Stimulated activated naive CD4-positive, alpha-beta T cell (primary cell): ENCODE data around the gene ADAMTS10.
"Not testable (repeated sequence)": the region's sequence is repeated elsewhere in the genome, so short reads cannot be mapped to it uniquely, and the experiment has no call there.

Source experiments
- DNase-seq, 6 experiments: peaks; one replicate each; lab custom pipeline; 2025; lab: John Stamatoyannopoulos, UW

ADAMTS10 gene

GRCh38 chr19:8626842-8627241 lies 16.3 kb upstream of the ADAMTS10 start:
- no peak for DNase-seq

- not testable (repeated sequence) for DNase-seq
Observed at GRCh38 chr19:8622886-8623285, 12.4 kb upstream of the ADAMTS10 start.

- no peak for DNase-seq
Observed at GRCh38 chr19:8618751-8619150, 8.2 kb upstream of the ADAMTS10 start.

GRCh38 chr19:8617984-8618383 lies 7.5 kb upstream of the ADAMTS10 start:
- DNase-seq: no peak

GRCh38 chr19:8617325-8617724 lies 6.8 kb upstream of the ADAMTS10 start:
- DNase-seq: not testable (repeated sequence)

- DNase-seq: no peak
Observed at GRCh38 chr19:8616861-8617260, 6.3 kb upstream of the ADAMTS10 start.

- peak; percentile 25 to 67 (median 50) for DNase-seq
Observed at GRCh38 chr19:8615813-8616596, 5.5 kb upstream of the ADAMTS10 start.

- no peak for DNase-seq
Observed at GRCh38 chr19:8615024-8615423, 4.5 kb upstream of the ADAMTS10 start.

GRCh38 chr19:8614455-8614854 lies 3.9 kb upstream of the ADAMTS10 start:
- no peak for DNase-seq

- DNase-seq: no peak
Observed at GRCh38 chr19:8612807-8613171, 2.3 kb upstream of the ADAMTS10 start.

GRCh38 chr19:8611877-8612806 lies 1.6 kb upstream of the ADAMTS10 start:
- no peak for DNase-seq

- no peak for DNase-seq
Observed at GRCh38 chr19:8611391-8611876, 919 bp upstream of the ADAMTS10 start.

GRCh38 chr19:8610936-8611300 lies 403 bp upstream of the ADAMTS10 start:
- DNase-seq: no peak

- peak in 1 of 6 experiments; percentile 32 for DNase-seq
Observed at GRCh38 chr19:8609279-8610040, 1.1 kb downstream of the ADAMTS10 start.

- DNase-seq: no peak
Observed at GRCh38 chr19:8608941-8609278, 1.6 kb downstream of the ADAMTS10 start.

GRCh38 chr19:8607386-8607785 lies 3.1 kb downstream of the ADAMTS10 start:
- DNase-seq: no peak

- no peak for DNase-seq
Observed at GRCh38 chr19:8605514-8605913, 5.0 kb downstream of the ADAMTS10 start.

GRCh38 chr19:8601796-8602195 lies 8.7 kb downstream of the ADAMTS10 start:
- DNase-seq: no peak

GRCh38 chr19:8600816-8601215 lies 9.7 kb downstream of the ADAMTS10 start:
- no peak for DNase-seq

- no peak for DNase-seq
Observed at GRCh38 chr19:8600064-8600463, 10.5 kb downstream of the ADAMTS10 start.

- DNase-seq: no peak
Observed at GRCh38 chr19:8596168-8596567, 14.3 kb downstream of the ADAMTS10 start.

- no peak for DNase-seq
Observed at GRCh38 chr19:8595651-8596050, 14.9 kb downstream of the ADAMTS10 start.
